OCI-LY1 (cell line): ENCODE results near the gene OPRM1.

Experiments
- EZH2 ChIP-seq: fragments of 200-600 bp; sonication (generic), shearing (Covaris generic); IDR thresholded peaks from 2 replicates; pipeline ENCODE4 v1.8.0; 2017; ENCODE audit warnings: borderline replicate concordance, mixed run types, mild to moderate bottlenecking, antibody characterized with exemption, low read length, moderate library complexity, mixed read lengths
- TF ChIP-seq, protein P1 (sequence below): fragments of 200-600 bp; sonication (generic), shearing (Covaris generic); IDR thresholded peaks from 2 replicates; pipeline ENCODE4 v1.5.1; 2017; ENCODE audit warnings: mild to moderate bottlenecking, antibody characterized with exemption, low read length, moderate library complexity, mixed read lengths

DNA sequence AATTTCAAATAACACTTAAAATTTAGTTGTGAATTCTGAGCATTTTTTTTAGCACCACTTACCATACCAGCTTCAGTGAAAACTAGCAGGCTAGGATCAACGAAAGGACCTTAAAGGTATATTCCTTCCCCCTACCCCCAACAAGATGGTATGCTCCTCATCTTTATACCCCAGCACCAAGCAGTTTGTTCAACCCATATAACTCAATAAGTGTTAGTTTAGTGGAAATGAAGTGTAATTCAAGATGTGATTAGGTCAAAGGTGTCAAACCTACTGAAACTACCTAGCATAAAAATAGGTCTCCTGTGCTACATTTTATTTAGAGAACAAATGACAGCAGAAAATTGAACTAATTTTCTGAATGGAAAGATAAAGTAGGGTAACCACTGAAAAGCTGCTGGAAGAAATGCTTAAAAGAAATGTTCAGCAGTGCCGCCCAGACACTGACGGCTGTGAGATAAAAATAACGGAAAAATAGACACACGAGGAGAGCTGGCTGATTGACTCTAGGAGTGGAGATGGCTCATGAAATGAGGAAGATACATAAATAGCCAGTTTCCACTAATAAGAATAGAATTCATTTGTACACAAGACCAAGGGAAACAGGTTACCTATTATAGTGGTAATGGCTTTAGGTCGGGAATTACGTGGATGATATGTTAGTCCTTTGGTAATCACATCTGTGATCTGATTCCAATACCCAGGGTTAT lies 222.8 kb downstream of the OPRM1 start:
- TF ChIP-seq, protein P1, sequence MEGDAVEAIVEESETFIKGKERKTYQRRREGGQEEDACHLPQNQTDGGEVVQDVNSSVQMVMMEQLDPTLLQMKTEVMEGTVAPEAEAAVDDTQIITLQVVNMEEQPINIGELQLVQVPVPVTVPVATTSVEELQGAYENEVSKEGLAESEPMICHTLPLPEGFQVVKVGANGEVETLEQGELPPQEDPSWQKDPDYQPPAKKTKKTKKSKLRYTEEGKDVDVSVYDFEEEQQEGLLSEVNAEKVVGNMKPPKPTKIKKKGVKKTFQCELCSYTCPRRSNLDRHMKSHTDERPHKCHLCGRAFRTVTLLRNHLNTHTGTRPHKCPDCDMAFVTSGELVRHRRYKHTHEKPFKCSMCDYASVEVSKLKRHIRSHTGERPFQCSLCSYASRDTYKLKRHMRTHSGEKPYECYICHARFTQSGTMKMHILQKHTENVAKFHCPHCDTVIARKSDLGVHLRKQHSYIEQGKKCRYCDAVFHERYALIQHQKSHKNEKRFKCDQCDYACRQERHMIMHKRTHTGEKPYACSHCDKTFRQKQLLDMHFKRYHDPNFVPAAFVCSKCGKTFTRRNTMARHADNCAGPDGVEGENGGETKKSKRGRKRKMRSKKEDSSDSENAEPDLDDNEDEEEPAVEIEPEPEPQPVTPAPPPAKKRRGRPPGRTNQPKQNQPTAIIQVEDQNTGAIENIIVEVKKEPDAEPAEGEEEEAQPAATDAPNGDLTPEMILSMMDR: no peak
- TF ChIP-seq EZH2: no peak
